ENCODE measurements around the gene DENND2D.
"Not testable (repeated sequence)": the region's sequence is repeated elsewhere in the genome, so short reads cannot be mapped to it uniquely, and the experiment has no call there.

The DENND2D gene

GRCh38 chr1:111216751-111217150 is 16.3 kb upstream of the DENND2D start:
- Histone ChIP-seq H4K20me1 (ENCODE audit: control insufficient read depth, insufficient read depth, low read depth, low read length) (no peaks in the 10 kb centered on the region), H3K4me1 (ENCODE audit: control insufficient read depth, low read length) (peaks cover 100% of the 10 kb centered on the region), H3K9me3 (ENCODE audit: control insufficient read depth, insufficient read depth, low read length) (no peaks in the 10 kb centered on the region), H3K79me2 (ENCODE audit: control insufficient read depth, low read length) (no peaks in the 10 kb centered on the region), H3K9me2 (replicated peaks; ENCODE audit: control insufficient read depth, low read length) (no peaks in the 10 kb centered on the region), H3K27ac (ENCODE audit: low read depth, low read length) (peak overlapping the region; percentile 98), H3F3A (ENCODE audit: control insufficient read depth, insufficient read depth) (peaks cover 92% of the 10 kb centered on the region), H3K4me3 (ENCODE audit: low read length) (peak overlapping the region; percentile 57), H3K4me2 (ENCODE audit: low read length) (peak overlapping the region; percentile 87), H3K36me3 (ENCODE audit: control insufficient read depth, low read length) (peaks cover 20% of the 10 kb centered on the region), H3K27me3 (ENCODE audit: control insufficient read depth, low read length) (no peaks in the 10 kb centered on the region)
- TF ChIP-seq EZH2phosphoT487 (IDR thresholded peaks at IDR 0.05; ENCODE audit: borderline replicate concordance, low read length) (no peak), CTCF (IDR thresholded peaks at IDR 0.05; ENCODE audit: low read depth, low read length, poor library complexity, severe bottlenecking) (no peak)

- not testable (repeated sequence) for H3K9me2 ChIP-seq (replicated peaks; ENCODE audit: control insufficient read depth, low read length); H3K79me2 ChIP-seq (ENCODE audit: control insufficient read depth, low read length); H3K27me3 ChIP-seq (ENCODE audit: control insufficient read depth, low read length); H4K20me1 ChIP-seq (ENCODE audit: control insufficient read depth, insufficient read depth, low read depth, low read length); H3K9me3 ChIP-seq (ENCODE audit: control insufficient read depth, insufficient read depth, low read length)
- Histone ChIP-seq H3K36me3 (ENCODE audit: control insufficient read depth, low read length) (peaks cover 18% of the 10 kb centered on the region), H3K4me2 (ENCODE audit: low read length) (peak overlapping the region; percentile 87), H3K4me1 (ENCODE audit: control insufficient read depth, low read length) (peaks cover 85% of the 10 kb centered on the region), H3K27ac (ENCODE audit: low read depth, low read length) (peak overlapping the region; percentile 98), H3K4me3 (ENCODE audit: low read length) (peak overlapping the region; percentile 57), H3F3A (ENCODE audit: control insufficient read depth, insufficient read depth) (peaks cover 79% of the 10 kb centered on the region)
Measured at GRCh38 chr1:111215285-111215684, 14.8 kb upstream of the DENND2D start.

GRCh38 chr1:111214884-111215283 is 14.4 kb upstream of the DENND2D start:
- TF ChIP-seq CTCF (IDR thresholded peaks at IDR 0.05; ENCODE audit: low read depth, low read length, poor library complexity, severe bottlenecking) = no peak
- no peak for TF ChIP-seq EZH2phosphoT487 (IDR thresholded peaks at IDR 0.05; ENCODE audit: borderline replicate concordance, low read length)
- peak overlapping the region; percentile 98 for H3K27ac ChIP-seq (ENCODE audit: low read depth, low read length)
- peaks cover 15% of the 10 kb centered on the region for H3K36me3 ChIP-seq (ENCODE audit: control insufficient read depth, low read length)
- no peaks in the 10 kb centered on the region for H3K9me3 ChIP-seq (ENCODE audit: control insufficient read depth, insufficient read depth, low read length)
- peak overlapping the region; percentile 57 for H3K4me3 ChIP-seq (ENCODE audit: low read length)
- peaks cover 77% of the 10 kb centered on the region for H3F3A ChIP-seq (ENCODE audit: control insufficient read depth, insufficient read depth)
- no peaks in the 10 kb centered on the region for H3K27me3 ChIP-seq (ENCODE audit: control insufficient read depth, low read length)
- H3K4me1 ChIP-seq (ENCODE audit: control insufficient read depth, low read length) = peaks cover 81% of the 10 kb centered on the region
- H3K79me2 ChIP-seq (ENCODE audit: control insufficient read depth, low read length) = no peaks in the 10 kb centered on the region
- H3K9me2 ChIP-seq (replicated peaks; ENCODE audit: control insufficient read depth, low read length) = no peaks in the 10 kb centered on the region
- H4K20me1 ChIP-seq (ENCODE audit: control insufficient read depth, insufficient read depth, low read depth, low read length) = no peaks in the 10 kb centered on the region
- H3K4me2 ChIP-seq (ENCODE audit: low read length) = peak overlapping the region; percentile 87

- Histone ChIP-seq H3K4me3 (ENCODE audit: low read length) (peak overlapping the region; percentile 57), H3K4me2 (ENCODE audit: low read length) (peak overlapping the region; percentile 87), H4K20me1 (ENCODE audit: control insufficient read depth, insufficient read depth, low read depth, low read length) (no peaks in the 10 kb centered on the region), H3F3A (ENCODE audit: control insufficient read depth, insufficient read depth) (peaks cover 77% of the 10 kb centered on the region), H3K79me2 (ENCODE audit: control insufficient read depth, low read length) (no peaks in the 10 kb centered on the region), H3K9me2 (replicated peaks; ENCODE audit: control insufficient read depth, low read length) (no peaks in the 10 kb centered on the region), H3K27me3 (ENCODE audit: control insufficient read depth, low read length) (no peaks in the 10 kb centered on the region), H3K9me3 (ENCODE audit: control insufficient read depth, insufficient read depth, low read length) (no peaks in the 10 kb centered on the region), H3K27ac (ENCODE audit: low read depth, low read length) (peak overlapping the region; percentile 98), H3K36me3 (ENCODE audit: control insufficient read depth, low read length) (peaks cover 12% of the 10 kb centered on the region), H3K4me1 (ENCODE audit: control insufficient read depth, low read length) (peaks cover 75% of the 10 kb centered on the region)
- no peak for TF ChIP-seq CTCF (IDR thresholded peaks at IDR 0.05; ENCODE audit: low read depth, low read length, poor library complexity, severe bottlenecking)
- no peak for TF ChIP-seq EZH2phosphoT487 (IDR thresholded peaks at IDR 0.05; ENCODE audit: borderline replicate concordance, low read length)
Measured at GRCh38 chr1:111214074-111214801, 13.8 kb upstream of the DENND2D start.
